Measurements from ENCODE around the gene APOA4. TPM values are rescaled to one million over a fixed set of nuclear protein-coding genes. Genes with fewer than 3 reads are reported as not detected.

APOA4 gene
- total and polyA plus RNA-seq, 2 of the 13 experiments (the other 11 are each of a cell fraction or from before 2014, with no cell fraction given): 3.8 to 7.2 TPM

DNA sequence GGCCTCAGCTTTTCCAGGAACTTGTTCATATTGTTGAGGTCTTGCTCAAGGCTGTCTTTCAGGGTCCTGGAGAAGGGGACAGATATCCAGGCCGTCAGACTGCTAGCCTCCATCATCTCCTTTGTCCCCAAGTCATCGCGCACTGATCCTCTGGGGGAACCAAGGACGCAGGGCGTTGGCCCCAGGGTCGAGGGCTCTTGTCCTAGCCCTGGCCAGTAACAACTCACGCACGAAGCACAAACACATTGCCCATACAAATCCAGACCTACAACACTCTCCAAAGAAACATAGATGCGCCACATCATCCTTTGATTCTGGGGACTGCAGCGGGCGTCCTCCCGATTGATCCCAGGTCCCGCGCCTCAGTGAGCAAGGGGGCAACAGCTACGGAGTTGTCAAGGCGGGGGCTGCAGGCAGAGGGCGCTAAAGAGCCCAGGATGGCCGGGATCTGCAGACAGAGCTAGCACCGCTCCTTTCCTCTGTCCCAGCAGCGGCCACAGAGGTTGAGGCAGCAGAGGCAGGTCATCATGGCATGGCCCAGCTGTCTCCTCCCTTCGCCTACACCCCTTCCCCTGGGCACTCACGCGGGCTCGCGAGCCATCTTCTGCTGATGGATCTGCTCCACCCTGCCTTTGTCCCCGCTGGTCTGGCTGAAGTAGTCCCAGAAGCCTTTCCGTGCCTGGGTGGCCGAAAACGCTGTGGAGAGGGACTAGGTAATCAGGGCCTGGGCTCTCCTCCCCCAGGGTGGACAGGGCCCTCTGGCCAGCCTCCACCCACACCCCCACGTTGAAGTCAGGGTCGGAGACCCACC is 31.9 kb downstream of the APOA4 start (continued):
- TF ChIP-seq, protein P1, sequence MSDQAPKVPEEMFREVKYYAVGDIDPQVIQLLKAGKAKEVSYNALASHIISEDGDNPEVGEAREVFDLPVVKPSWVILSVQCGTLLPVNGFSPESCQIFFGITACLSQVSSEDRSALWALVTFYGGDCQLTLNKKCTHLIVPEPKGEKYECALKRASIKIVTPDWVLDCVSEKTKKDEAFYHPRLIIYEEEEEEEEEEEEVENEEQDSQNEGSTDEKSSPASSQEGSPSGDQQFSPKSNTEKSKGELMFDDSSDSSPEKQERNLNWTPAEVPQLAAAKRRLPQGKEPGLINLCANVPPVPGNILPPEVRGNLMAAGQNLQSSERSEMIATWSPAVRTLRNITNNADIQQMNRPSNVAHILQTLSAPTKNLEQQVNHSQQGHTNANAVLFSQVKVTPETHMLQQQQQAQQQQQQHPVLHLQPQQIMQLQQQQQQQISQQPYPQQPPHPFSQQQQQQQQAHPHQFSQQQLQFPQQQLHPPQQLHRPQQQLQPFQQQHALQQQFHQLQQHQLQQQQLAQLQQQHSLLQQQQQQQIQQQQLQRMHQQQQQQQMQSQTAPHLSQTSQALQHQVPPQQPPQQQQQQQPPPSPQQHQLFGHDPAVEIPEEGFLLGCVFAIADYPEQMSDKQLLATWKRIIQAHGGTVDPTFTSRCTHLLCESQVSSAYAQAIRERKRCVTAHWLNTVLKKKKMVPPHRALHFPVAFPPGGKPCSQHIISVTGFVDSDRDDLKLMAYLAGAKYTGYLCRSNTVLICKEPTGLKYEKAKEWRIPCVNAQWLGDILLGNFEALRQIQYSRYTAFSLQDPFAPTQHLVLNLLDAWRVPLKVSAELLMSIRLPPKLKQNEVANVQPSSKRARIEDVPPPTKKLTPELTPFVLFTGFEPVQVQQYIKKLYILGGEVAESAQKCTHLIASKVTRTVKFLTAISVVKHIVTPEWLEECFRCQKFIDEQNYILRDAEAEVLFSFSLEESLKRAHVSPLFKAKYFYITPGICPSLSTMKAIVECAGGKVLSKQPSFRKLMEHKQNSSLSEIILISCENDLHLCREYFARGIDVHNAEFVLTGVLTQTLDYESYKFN (CRISPR knock-in tag; conservative IDR thresholded peaks at IDR 0.05): peak; percentile 55
- TF ChIP-seq, protein P2, sequence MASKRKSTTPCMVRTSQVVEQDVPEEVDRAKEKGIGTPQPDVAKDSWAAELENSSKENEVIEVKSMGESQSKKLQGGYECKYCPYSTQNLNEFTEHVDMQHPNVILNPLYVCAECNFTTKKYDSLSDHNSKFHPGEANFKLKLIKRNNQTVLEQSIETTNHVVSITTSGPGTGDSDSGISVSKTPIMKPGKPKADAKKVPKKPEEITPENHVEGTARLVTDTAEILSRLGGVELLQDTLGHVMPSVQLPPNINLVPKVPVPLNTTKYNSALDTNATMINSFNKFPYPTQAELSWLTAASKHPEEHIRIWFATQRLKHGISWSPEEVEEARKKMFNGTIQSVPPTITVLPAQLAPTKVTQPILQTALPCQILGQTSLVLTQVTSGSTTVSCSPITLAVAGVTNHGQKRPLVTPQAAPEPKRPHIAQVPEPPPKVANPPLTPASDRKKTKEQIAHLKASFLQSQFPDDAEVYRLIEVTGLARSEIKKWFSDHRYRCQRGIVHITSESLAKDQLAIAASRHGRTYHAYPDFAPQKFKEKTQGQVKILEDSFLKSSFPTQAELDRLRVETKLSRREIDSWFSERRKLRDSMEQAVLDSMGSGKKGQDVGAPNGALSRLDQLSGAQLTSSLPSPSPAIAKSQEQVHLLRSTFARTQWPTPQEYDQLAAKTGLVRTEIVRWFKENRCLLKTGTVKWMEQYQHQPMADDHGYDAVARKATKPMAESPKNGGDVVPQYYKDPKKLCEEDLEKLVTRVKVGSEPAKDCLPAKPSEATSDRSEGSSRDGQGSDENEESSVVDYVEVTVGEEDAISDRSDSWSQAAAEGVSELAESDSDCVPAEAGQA (IDR thresholded peaks at IDR 0.05; ENCODE audit: low read depth): no peak
- TF ChIP-seq, protein P2 (CRISPR knock-in tag; IDR thresholded peaks at IDR 0.05; ENCODE audit: borderline replicate concordance): no peak
- TF ChIP-seq ZNF780A (CRISPR knock-in tag; IDR thresholded peaks at IDR 0.05) (no peak), ZNF382 (CRISPR knock-in tag; IDR thresholded peaks at IDR 0.05; ENCODE audit: borderline replicate concordance) (no peak), ZNF766 (CRISPR knock-in tag; IDR thresholded peaks at IDR 0.05; ENCODE audit: borderline replicate concordance) (0 out of 2 replicates have a peak, but pooled peaks have one; percentile 24), HOXD1 (CRISPR knock-in tag; IDR thresholded peaks at IDR 0.05) (0 out of 2 replicates have a peak, but pooled peaks have one; percentile 41), NKX3-1 (CRISPR knock-in tag; IDR thresholded peaks at IDR 0.05) (no peak), KLF13 (CRISPR knock-in tag; IDR thresholded peaks at IDR 0.05) (0 out of 2 replicates have a peak, but pooled peaks have one; percentile 57), ZFP62 (CRISPR knock-in tag; IDR thresholded peaks at IDR 0.05) (no peak), CBFB (CRISPR knock-in tag; IDR thresholded peaks at IDR 0.05) (no peak)
- TF ChIP-seq, protein P3, sequence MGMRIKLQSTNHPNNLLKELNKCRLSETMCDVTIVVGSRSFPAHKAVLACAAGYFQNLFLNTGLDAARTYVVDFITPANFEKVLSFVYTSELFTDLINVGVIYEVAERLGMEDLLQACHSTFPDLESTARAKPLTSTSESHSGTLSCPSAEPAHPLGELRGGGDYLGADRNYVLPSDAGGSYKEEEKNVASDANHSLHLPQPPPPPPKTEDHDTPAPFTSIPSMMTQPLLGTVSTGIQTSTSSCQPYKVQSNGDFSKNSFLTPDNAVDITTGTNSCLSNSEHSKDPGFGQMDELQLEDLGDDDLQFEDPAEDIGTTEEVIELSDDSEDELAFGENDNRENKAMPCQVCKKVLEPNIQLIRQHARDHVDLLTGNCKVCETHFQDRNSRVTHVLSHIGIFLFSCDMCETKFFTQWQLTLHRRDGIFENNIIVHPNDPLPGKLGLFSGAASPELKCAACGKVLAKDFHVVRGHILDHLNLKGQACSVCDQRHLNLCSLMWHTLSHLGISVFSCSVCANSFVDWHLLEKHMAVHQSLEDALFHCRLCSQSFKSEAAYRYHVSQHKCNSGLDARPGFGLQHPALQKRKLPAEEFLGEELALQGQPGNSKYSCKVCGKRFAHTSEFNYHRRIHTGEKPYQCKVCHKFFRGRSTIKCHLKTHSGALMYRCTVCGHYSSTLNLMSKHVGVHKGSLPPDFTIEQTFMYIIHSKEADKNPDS (CRISPR knock-in tag; IDR thresholded peaks at IDR 0.05): 0 out of 2 replicates have a peak, but pooled peaks have one; percentile 48

All from HepG2 (cell line).